WTC11 (cell line): ENCODE measurements around the gene E2F4. TPM values are rescaled to one million over a fixed set of nuclear protein-coding genes. Genes with fewer than 3 reads are reported as not detected.

Experiments
- ATAC-seq: fragments of 200-7000 bp; cut with Tn5 transposase; 2 replicates; pipeline ENCODE4 v1.10.0; 2021; ENCODE audit warnings: mild to moderate bottlenecking, moderate library complexity
- CTCF ChIA-PET: fragments of 300-600 bp; sonication (Branson Sonifier 250); formaldehyde crosslinking; loops from one replicate; lab custom pipeline; 2021; ENCODE audit warnings: antibody characterized with exemption; lab: Charles Lee
- POLR2A ChIA-PET: fragments of 350-600 bp; sonication (Branson Sonifier 250); formaldehyde crosslinking; loops from one replicate; lab custom pipeline; 2021; ENCODE audit warnings: antibody characterized with exemption; lab: Charles Lee
- DNase-seq: peaks from one replicate; pipeline ENCODE4 v3.0.0; 2021; ENCODE audit warnings: low spot score
- H3K27ac Mint-ChIP-seq: 2 replicates; pipeline ENCODE4 v1.8.0; 2021; ENCODE audit warnings: mixed read lengths
- H3K27me3 Mint-ChIP-seq: 2 replicates; pipeline ENCODE4 v1.8.0; 2021; ENCODE audit warnings: low read depth, mild to moderate bottlenecking, moderate library complexity, mixed read lengths
- H3K36me3 Mint-ChIP-seq: 2 replicates; pipeline ENCODE4 v1.8.0; 2021; ENCODE audit warnings: mixed read lengths
- H3K4me1 Mint-ChIP-seq: 2 replicates; pipeline ENCODE4 v1.8.0; 2022; ENCODE audit warnings: mixed read lengths
- H3K4me3 Mint-ChIP-seq: 2 replicates; pipeline ENCODE4 v1.8.0; 2021; ENCODE audit warnings: mild to moderate bottlenecking, moderate library complexity, mixed read lengths
- H3K9me3 Mint-ChIP-seq: 2 replicates; pipeline ENCODE4 v1.8.0; 2021; ENCODE audit warnings: mixed read lengths
- GTF2I ChIP-seq: fragments of 250-450 bp; sonication (Bioruptor Pico); conservative IDR thresholded peaks from 2 replicates; pipeline ENCODE4 v1.4.0; 2021; ENCODE audit warnings: mild to moderate bottlenecking
- MXD4 ChIP-seq: fragments of 250-450 bp; sonication (Bioruptor Pico); IDR thresholded peaks from 2 replicates; pipeline ENCODE4 v1.8.0; 2021; ENCODE audit warnings: mild to moderate bottlenecking, moderate library complexity, borderline replicate concordance
- RORB ChIP-seq: fragments of 250-450 bp; sonication (Bioruptor Pico); IDR thresholded peaks from 2 replicates; pipeline ENCODE4 v1.9.0; 2021; ENCODE audit warnings: mild to moderate bottlenecking
- ZBTB21 ChIP-seq: sonication (generic); formaldehyde crosslinking; IDR thresholded peaks from 2 replicates; pipeline ENCODE4 v1.8.1; 2023; ENCODE audit warnings: mild to moderate bottlenecking, missing genetic modification reagents, borderline replicate concordance
- ZNF121 ChIP-seq: sonication (generic); formaldehyde crosslinking; IDR thresholded peaks from 2 replicates; pipeline ENCODE4 v1.8.0; 2023; ENCODE audit warnings: missing genetic modification reagents
- ZNF138 ChIP-seq: sonication (generic); formaldehyde crosslinking; conservative IDR thresholded peaks from 2 replicates; pipeline ENCODE4 v1.8.1; 2022; ENCODE audit warnings: mild to moderate bottlenecking, moderate library complexity, missing genetic modification reagents
- total RNA-seq: library from RNA; stranded (reverse); gene quantifications from 3 replicates; pipeline ENCODE4 v1.2.3, GENCODE V29; 2021
- TF ChIP-seq, protein P1 (sequence below): sonication (generic); formaldehyde crosslinking; conservative IDR thresholded peaks from 2 replicates; pipeline ENCODE4 v1.8.1; 2023; ENCODE audit warnings: mild to moderate bottlenecking, low read depth, missing genetic modification reagents, moderate library complexity
- TF ChIP-seq, protein P2 (sequence below): sonication (generic); formaldehyde crosslinking; IDR thresholded peaks from 2 replicates; pipeline ENCODE4 v1.8.0; 2023; ENCODE audit warnings: missing genetic modification reagents, mild to moderate bottlenecking, borderline replicate concordance
- TF ChIP-seq, protein P3 (sequence below): sonication (generic); formaldehyde crosslinking; IDR thresholded peaks from 2 replicates; pipeline ENCODE4 v1.8.1; 2023; ENCODE audit warnings: mild to moderate bottlenecking, missing genetic modification reagents
- TF ChIP-seq, protein P4 (sequence below): sonication (generic); formaldehyde crosslinking; IDR thresholded peaks from 2 replicates; pipeline ENCODE4 v1.8.1; 2022; ENCODE audit warnings: mild to moderate bottlenecking, missing genetic modification reagents, moderate library complexity, borderline replicate concordance
- TF ChIP-seq, protein P5 (sequence below): fragments of 250-450 bp; sonication (Bioruptor Pico); conservative IDR thresholded peaks from 2 replicates; pipeline ENCODE4 v1.9.0; 2021; ENCODE audit warnings: mild to moderate bottlenecking
- TF ChIP-seq, protein P6 (sequence below): fragments of 250-450 bp; sonication (Bioruptor Pico); IDR thresholded peaks from 2 replicates; pipeline ENCODE4 v1.9.0; 2021; ENCODE audit warnings: moderate library complexity, mild to moderate bottlenecking, inconsistent platforms, borderline replicate concordance
- TF ChIP-seq, protein P7 (sequence below): sonication (generic); formaldehyde crosslinking; IDR thresholded peaks from 2 replicates; pipeline ENCODE4 v1.8.0; 2022; ENCODE audit warnings: missing genetic modification reagents
- TF ChIP-seq, protein P8 (sequence below): sonication (generic); formaldehyde crosslinking; IDR thresholded peaks from 2 replicates; pipeline ENCODE4 v1.8.1; 2023; ENCODE audit warnings: mild to moderate bottlenecking, missing genetic modification reagents, moderate library complexity
- TF ChIP-seq, protein P9 (sequence below): sonication (generic); formaldehyde crosslinking; IDR thresholded peaks from 2 replicates; pipeline ENCODE4 v1.8.1; 2022; ENCODE audit warnings: missing genetic modification reagents, borderline replicate concordance

The E2F4 gene
- total RNA-seq, 1 experiment from 2014 or later: 85.0 TPM

DNA sequence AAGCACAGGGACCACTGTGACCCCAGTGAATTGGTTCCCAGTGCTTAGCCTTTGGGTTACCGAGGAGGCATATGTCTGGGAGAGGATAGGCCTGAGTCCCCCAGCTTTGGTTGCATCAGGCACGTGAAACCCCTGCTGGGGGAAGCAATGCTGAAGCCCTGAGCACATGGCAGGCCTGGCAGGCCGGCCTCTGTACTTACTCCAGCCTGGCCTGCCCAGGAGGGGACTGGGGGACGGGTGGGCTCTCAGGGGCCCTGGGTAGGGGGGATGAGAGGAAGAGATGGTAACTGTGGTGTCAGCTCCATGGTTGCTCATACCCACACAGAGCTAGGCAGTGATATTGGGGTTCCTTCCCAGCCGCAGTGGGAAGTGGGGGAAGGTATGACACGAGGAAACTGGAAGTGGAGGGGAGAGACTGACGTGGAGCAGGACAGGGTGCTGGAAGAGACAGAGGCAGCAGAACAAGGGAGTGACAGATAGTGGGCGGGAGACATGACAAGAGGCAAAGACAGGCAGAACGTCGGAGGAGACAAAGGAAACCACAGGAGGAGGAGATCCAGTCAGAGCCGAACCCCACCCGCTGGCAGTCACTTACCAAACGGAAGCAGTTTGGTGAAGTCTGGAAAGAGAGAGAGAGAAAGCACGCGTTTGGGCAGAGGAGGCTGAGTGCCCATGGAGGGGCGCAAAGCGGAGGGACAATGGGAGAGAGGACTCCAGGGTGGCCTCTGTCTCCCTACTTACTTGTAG is 44.0 kb downstream of the E2F4 start:
- TF ChIP-seq, protein P1, sequence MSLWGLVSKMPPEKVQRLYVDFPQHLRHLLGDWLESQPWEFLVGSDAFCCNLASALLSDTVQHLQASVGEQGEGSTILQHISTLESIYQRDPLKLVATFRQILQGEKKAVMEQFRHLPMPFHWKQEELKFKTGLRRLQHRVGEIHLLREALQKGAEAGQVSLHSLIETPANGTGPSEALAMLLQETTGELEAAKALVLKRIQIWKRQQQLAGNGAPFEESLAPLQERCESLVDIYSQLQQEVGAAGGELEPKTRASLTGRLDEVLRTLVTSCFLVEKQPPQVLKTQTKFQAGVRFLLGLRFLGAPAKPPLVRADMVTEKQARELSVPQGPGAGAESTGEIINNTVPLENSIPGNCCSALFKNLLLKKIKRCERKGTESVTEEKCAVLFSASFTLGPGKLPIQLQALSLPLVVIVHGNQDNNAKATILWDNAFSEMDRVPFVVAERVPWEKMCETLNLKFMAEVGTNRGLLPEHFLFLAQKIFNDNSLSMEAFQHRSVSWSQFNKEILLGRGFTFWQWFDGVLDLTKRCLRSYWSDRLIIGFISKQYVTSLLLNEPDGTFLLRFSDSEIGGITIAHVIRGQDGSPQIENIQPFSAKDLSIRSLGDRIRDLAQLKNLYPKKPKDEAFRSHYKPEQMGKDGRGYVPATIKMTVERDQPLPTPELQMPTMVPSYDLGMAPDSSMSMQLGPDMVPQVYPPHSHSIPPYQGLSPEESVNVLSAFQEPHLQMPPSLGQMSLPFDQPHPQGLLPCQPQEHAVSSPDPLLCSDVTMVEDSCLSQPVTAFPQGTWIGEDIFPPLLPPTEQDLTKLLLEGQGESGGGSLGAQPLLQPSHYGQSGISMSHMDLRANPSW (CRISPR knock-in tag): no peak
- TF ChIP-seq, protein P2, sequence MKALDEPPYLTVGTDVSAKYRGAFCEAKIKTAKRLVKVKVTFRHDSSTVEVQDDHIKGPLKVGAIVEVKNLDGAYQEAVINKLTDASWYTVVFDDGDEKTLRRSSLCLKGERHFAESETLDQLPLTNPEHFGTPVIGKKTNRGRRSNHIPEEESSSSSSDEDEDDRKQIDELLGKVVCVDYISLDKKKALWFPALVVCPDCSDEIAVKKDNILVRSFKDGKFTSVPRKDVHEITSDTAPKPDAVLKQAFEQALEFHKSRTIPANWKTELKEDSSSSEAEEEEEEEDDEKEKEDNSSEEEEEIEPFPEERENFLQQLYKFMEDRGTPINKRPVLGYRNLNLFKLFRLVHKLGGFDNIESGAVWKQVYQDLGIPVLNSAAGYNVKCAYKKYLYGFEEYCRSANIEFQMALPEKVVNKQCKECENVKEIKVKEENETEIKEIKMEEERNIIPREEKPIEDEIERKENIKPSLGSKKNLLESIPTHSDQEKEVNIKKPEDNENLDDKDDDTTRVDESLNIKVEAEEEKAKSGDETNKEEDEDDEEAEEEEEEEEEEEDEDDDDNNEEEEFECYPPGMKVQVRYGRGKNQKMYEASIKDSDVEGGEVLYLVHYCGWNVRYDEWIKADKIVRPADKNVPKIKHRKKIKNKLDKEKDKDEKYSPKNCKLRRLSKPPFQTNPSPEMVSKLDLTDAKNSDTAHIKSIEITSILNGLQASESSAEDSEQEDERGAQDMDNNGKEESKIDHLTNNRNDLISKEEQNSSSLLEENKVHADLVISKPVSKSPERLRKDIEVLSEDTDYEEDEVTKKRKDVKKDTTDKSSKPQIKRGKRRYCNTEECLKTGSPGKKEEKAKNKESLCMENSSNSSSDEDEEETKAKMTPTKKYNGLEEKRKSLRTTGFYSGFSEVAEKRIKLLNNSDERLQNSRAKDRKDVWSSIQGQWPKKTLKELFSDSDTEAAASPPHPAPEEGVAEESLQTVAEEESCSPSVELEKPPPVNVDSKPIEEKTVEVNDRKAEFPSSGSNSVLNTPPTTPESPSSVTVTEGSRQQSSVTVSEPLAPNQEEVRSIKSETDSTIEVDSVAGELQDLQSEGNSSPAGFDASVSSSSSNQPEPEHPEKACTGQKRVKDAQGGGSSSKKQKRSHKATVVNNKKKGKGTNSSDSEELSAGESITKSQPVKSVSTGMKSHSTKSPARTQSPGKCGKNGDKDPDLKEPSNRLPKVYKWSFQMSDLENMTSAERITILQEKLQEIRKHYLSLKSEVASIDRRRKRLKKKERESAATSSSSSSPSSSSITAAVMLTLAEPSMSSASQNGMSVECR (CRISPR knock-in tag): no peak
- TF ChIP-seq RORB: no peak
- TF ChIP-seq, protein P3, sequence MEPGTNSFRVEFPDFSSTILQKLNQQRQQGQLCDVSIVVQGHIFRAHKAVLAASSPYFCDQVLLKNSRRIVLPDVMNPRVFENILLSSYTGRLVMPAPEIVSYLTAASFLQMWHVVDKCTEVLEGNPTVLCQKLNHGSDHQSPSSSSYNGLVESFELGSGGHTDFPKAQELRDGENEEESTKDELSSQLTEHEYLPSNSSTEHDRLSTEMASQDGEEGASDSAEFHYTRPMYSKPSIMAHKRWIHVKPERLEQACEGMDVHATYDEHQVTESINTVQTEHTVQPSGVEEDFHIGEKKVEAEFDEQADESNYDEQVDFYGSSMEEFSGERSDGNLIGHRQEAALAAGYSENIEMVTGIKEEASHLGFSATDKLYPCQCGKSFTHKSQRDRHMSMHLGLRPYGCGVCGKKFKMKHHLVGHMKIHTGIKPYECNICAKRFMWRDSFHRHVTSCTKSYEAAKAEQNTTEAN: no peak
- TF ChIP-seq GTF2I: no peak
- no peak for TF ChIP-seq MXD4 (CRISPR knock-in tag)
- TF ChIP-seq ZNF138: no peak
- TF ChIP-seq, protein P4, sequence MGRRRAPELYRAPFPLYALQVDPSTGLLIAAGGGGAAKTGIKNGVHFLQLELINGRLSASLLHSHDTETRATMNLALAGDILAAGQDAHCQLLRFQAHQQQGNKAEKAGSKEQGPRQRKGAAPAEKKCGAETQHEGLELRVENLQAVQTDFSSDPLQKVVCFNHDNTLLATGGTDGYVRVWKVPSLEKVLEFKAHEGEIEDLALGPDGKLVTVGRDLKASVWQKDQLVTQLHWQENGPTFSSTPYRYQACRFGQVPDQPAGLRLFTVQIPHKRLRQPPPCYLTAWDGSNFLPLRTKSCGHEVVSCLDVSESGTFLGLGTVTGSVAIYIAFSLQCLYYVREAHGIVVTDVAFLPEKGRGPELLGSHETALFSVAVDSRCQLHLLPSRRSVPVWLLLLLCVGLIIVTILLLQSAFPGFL (CRISPR knock-in tag): no peak
- TF ChIP-seq ZNF121 (CRISPR knock-in tag): no peak
- TF ChIP-seq, protein P5, sequence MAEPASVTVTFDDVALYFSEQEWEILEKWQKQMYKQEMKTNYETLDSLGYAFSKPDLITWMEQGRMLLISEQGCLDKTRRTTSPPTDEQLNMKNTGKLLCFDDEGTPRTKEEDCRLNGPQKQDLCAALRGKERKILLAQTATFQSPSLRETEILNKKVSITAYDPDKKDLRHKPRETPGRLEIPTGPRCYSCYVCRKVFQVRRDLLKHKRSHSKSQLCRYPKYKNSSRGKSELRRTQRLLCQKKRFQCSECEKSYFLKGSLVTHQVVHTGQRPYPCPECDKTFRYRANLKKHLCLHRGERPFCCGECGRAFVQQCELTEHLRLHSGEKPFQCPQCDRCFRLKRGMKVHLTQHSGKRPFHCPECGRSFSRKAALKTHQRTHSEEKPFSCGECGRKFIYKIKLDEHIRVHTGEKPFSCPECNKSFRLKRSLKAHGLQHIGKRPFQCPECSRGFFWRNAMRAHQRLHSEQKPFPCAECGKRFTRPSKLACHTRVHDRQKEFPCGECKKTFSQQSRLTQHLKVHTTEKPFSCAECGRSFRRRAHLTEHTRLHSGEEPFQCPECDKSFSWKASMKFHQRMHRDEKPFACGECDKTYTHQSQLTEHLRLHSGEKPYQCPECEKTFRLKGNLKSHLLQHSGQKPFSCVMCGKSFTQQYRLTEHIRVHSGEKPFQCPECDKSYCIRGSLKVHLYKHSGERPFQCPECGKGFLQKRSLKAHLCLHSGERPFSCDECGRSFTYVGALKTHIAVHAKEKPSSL (CRISPR knock-in tag): no peak
- TF ChIP-seq, protein P6, sequence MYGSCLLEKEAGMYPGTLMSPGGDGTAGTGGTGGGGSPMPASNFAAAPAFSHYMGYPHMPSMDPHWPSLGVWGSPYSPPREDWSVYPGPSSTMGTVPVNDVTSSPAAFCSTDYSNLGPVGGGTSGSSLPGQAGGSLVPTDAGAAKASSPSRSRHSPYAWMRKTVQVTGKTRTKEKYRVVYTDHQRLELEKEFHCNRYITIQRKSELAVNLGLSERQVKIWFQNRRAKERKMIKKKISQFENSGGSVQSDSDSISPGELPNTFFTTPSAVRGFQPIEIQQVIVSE (CRISPR knock-in tag): no peak
- TF ChIP-seq, protein P7, sequence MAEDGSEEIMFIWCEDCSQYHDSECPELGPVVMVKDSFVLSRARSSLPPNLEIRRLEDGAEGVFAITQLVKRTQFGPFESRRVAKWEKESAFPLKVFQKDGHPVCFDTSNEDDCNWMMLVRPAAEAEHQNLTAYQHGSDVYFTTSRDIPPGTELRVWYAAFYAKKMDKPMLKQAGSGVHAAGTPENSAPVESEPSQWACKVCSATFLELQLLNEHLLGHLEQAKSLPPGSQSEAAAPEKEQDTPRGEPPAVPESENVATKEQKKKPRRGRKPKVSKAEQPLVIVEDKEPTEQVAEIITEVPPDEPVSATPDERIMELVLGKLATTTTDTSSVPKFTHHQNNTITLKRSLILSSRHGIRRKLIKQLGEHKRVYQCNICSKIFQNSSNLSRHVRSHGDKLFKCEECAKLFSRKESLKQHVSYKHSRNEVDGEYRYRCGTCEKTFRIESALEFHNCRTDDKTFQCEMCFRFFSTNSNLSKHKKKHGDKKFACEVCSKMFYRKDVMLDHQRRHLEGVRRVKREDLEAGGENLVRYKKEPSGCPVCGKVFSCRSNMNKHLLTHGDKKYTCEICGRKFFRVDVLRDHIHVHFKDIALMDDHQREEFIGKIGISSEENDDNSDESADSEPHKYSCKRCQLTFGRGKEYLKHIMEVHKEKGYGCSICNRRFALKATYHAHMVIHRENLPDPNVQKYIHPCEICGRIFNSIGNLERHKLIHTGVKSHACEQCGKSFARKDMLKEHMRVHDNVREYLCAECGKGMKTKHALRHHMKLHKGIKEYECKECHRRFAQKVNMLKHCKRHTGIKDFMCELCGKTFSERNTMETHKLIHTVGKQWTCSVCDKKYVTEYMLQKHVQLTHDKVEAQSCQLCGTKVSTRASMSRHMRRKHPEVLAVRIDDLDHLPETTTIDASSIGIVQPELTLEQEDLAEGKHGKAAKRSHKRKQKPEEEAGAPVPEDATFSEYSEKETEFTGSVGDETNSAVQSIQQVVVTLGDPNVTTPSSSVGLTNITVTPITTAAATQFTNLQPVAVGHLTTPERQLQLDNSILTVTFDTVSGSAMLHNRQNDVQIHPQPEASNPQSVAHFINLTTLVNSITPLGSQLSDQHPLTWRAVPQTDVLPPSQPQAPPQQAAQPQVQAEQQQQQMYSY (CRISPR knock-in tag): no peak
- no peak for TF ChIP-seq ZBTB21 (CRISPR knock-in tag)
- TF ChIP-seq, protein P8, sequence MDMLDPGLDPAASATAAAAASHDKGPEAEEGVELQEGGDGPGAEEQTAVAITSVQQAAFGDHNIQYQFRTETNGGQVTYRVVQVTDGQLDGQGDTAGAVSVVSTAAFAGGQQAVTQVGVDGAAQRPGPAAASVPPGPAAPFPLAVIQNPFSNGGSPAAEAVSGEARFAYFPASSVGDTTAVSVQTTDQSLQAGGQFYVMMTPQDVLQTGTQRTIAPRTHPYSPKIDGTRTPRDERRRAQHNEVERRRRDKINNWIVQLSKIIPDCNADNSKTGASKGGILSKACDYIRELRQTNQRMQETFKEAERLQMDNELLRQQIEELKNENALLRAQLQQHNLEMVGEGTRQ (CRISPR knock-in tag): no peak
- TF ChIP-seq, protein P9, sequence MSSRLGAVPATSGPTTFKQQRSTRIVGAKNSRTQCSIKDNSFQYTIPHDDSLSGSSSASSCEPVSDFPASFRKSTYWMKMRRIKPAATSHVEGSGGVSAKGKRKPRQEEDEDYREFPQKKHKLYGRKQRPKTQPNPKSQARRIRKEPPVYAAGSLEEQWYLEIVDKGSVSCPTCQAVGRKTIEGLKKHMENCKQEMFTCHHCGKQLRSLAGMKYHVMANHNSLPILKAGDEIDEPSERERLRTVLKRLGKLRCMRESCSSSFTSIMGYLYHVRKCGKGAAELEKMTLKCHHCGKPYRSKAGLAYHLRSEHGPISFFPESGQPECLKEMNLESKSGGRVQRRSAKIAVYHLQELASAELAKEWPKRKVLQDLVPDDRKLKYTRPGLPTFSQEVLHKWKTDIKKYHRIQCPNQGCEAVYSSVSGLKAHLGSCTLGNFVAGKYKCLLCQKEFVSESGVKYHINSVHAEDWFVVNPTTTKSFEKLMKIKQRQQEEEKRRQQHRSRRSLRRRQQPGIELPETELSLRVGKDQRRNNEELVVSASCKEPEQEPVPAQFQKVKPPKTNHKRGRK (CRISPR knock-in tag): no peak
- Mint-ChIP-seq H3K4me3 (no peak overlapping the region), H3K4me1 (peaks cover 10% of the 10 kb centered on the region), H3K9me3 (no peaks in the 10 kb centered on the region), H3K36me3 (peaks cover 29% of the 10 kb centered on the region), H3K27me3 (no peaks in the 10 kb centered on the region), H3K27ac (peak overlapping the region; percentile 80)
- ATAC-seq: no peak
- POLR2A ChIA-PET: interaction anchor here (1.4 to 3.4 kb wide), 2 partner anchors 9 to 11 kb away, joined by 25 to 26 read pairs; partner anchors contain the start of genes FHOD1 and TMEM208
- CTCF ChIA-PET: interaction anchor here (0.6 to 2.4 kb wide), 14 partner anchors 9 to 275 kb away, joined by 3 to 41 read pairs (median 4); partner anchors contain the start of genes CES3, ELMO3, FHOD1 and KCTD19
- DNase-seq: no peak
